ENCODE measurements around the gene CAPN15. TPM values are rescaled to one million over a fixed set of nuclear protein-coding genes. Genes with fewer than 3 reads are reported as not detected.

The CAPN15 gene
- total and polyA plus RNA-seq, 2 of the 4 experiments (the other 2 are of a cell fraction), result 9.3 to 24.3 TPM

GRCh38 chr16:508884-509736 is 18.4 kb upstream of the CAPN15 start:
- intact Hi-C loops (cut with micrococcal nuclease) (no loop called here), in situ Hi-C loops (cut with MboI; ENCODE audit: low sequenced_read_pairs) (no loop called here), dilution Hi-C loops (cut with HindIII; ENCODE audit: low sequenced_read_pairs, unreplicated experiment) (no loop called here)
- no peak overlapping the region for H3K56ac ChIP-seq (ENCODE audit: extremely low read depth, insufficient read depth, low read length)
- TF ChIP-seq RAD21 (IDR thresholded peaks at IDR 0.05; ENCODE audit: low read length) (no peak), CHD1 (IDR thresholded peaks at IDR 0.05; ENCODE audit: low read depth, low read length) (no peak), RCOR1 (IDR thresholded peaks at IDR 0.05; ENCODE audit: insufficient replicate concordance, low read length) (no peak), ELK1 (IDR thresholded peaks at IDR 0.05; ENCODE audit: borderline replicate concordance, low read depth, low read length) (no peak), CEBPB (IDR thresholded peaks at IDR 0.05; ENCODE audit: low read depth, low read length) (no peak), SMC3 (IDR thresholded peaks at IDR 0.05; ENCODE audit: low read depth, low read length) (no peak), BHLHE40 (IDR thresholded peaks at IDR 0.05; ENCODE audit: low read depth, low read length) (no peak), RFX5 (IDR thresholded peaks at IDR 0.05; ENCODE audit: low read depth, low read length) (no peak), FOS (IDR thresholded peaks at IDR 0.05; ENCODE audit: low read depth, low read length) (no peak), MAZ (IDR thresholded peaks at IDR 0.05; ENCODE audit: borderline replicate concordance, low read depth, low read length) (no peak), MAFK (IDR thresholded peaks at IDR 0.05; ENCODE audit: low read depth, low read length) (no peak), MXI1 (IDR thresholded peaks at IDR 0.05; ENCODE audit: borderline replicate concordance, low read depth, low read length) (no peak), NFE2L2 (IDR thresholded peaks at IDR 0.05; ENCODE audit: low read depth, low read length) (no peak), USF2 (IDR thresholded peaks at IDR 0.05; ENCODE audit: low read depth, low read length) (no peak), POLR2A (IDR thresholded peaks at IDR 0.05; ENCODE audit: low read depth, low read length) (no peak)
- H2BK20ac ChIP-seq (ENCODE audit: low read depth, low read length), result no peak overlapping the region
- H4K91ac ChIP-seq (ENCODE audit: insufficient read depth, low read depth, low read length), result no peak overlapping the region
- H4K8ac ChIP-seq (ENCODE audit: low read depth in 2 of 2, low read length in 2 of 2), result no peak overlapping the region
- H2BK15ac ChIP-seq (ENCODE audit: low read depth, low read length), result no peak overlapping the region
- no peak overlapping the region for H2AK5ac ChIP-seq (ENCODE audit: low read depth, low read length)
- ChIA-PET POLR2A (ENCODE audit: unreplicated experiment) (no interaction called here), CTCF (no interaction called here)
- H3K9me3 ChIP-seq (ENCODE audit: control insufficient read depth, insufficient read depth, low read length), result no peaks in the 10 kb centered on the region
- WGBS, 2 experiments (ENCODE audit: extremely low coverage in 2 of 2, insufficient read length in 1 of 2), result 85% methylated on average over 14 of the region's 18 CpGs; no CpG with 5 or more reads in 1 of the 2 experiments
- BruUV-seq (replicated peaks), result no TSS peak
- H3K27ac ChIP-seq (ENCODE audit: insufficient read depth, low read length), result no peak overlapping the region
- no peak overlapping the region for H4K5ac ChIP-seq (ENCODE audit: low read depth, low read length)
- no peak overlapping the region for H2BK120ac ChIP-seq (ENCODE audit: low read depth, low read length)
- H3K9ac ChIP-seq (ENCODE audit: low read depth, low read length), result no peak overlapping the region
- H2AFZ ChIP-seq (replicated peaks; ENCODE audit: low read length, poor library complexity), result peak overlapping the region; percentile 19
- no peaks in the 10 kb centered on the region for H4K20me1 ChIP-seq (ENCODE audit: insufficient read depth, low read length)
- H3K18ac ChIP-seq (ENCODE audit: low read depth, low read length), result no peak overlapping the region
- H3K4me1 ChIP-seq (ENCODE audit: control insufficient read depth, insufficient read depth, low read length), result no peaks in the 10 kb centered on the region
- no peak overlapping the region for H3K4ac ChIP-seq (ENCODE audit: low read depth, low read length)
- H3K4me3 ChIP-seq (ENCODE audit: insufficient read depth, low read depth, low read length), result no peak overlapping the region
- H3K9me1 ChIP-seq (ENCODE audit: insufficient read depth, low read length), result 0 out of 2 replicates have a peak, but pooled peaks cover 3% of the 10 kb centered on the region
- H3K36me3 ChIP-seq (ENCODE audit: control insufficient read depth, insufficient read depth, low read length), result peaks cover 25% of the 10 kb centered on the region; the same call in 1 of the 2 replicates
- DNase-seq, result peak; percentile 35
- no peak overlapping the region for H3K4me2 ChIP-seq (ENCODE audit: low read depth, low read length)
- H3K23ac ChIP-seq (ENCODE audit: low read depth, low read length), result no peak overlapping the region
- peak; percentile 48 for ATAC-seq (ENCODE audit: low read depth)
- H3K14ac ChIP-seq (replicated peaks; ENCODE audit: low read depth, low read length), result no peak overlapping the region
- no peak overlapping the region for H2AK9ac ChIP-seq (replicated peaks; ENCODE audit: low read depth, low read length, poor library complexity)
- no peaks in the 10 kb centered on the region for H3K27me3 ChIP-seq (ENCODE audit: control insufficient read depth, insufficient read depth, low read length)
- peaks cover 0 to 3% of the 10 kb centered on the region in 2 experiments; a peak in 1 of 4 replicates for H3K79me1 ChIP-seq (ENCODE audit: low read depth in 1 of 2, low read length in 2 of 2)
- H2BK5ac ChIP-seq (ENCODE audit: low read depth, low read length, poor library complexity, severe bottlenecking), result no peak overlapping the region

Measured in IMR-90 (cell line).